GM19324 (cell line): ENCODE results near the gene GGTA1.
"Not testable (repeated sequence)": the region's sequence is repeated elsewhere in the genome, so short reads cannot be mapped to it uniquely, and the experiment has no call there.

ENCODE experiments used
- ATAC-seq: cut with Tn5 transposase; IDR thresholded peaks from one replicate; pipeline ENCODE4 v1.9.1; 2021; ENCODE audit warnings: mild to moderate bottlenecking, moderate library complexity; ENCODE audit not compliant: unreplicated experiment, low FRiP score

The GGTA1 gene

GRCh38 chr9:121463026-121463807, 36.4 kb downstream of the GGTA1 start:
- no peak for ATAC-seq

GRCh38 chr9:121459513-121459912, 40.1 kb downstream of the GGTA1 start:
- no peak for ATAC-seq

- ATAC-seq = not testable (repeated sequence)
Measured at GRCh38 chr9:121458449-121458848, 41.2 kb downstream of the GGTA1 start.

GRCh38 chr9:121455527-121456239, 44.0 kb downstream of the GGTA1 start:
- ATAC-seq = no peak

GRCh38 chr9:121454972-121455371, 44.7 kb downstream of the GGTA1 start:
- ATAC-seq = no peak

- no peak for ATAC-seq
Measured at GRCh38 chr9:121453232-121453892, 46.3 kb downstream of the GGTA1 start.

GRCh38 chr9:121452085-121452484, 47.6 kb downstream of the GGTA1 start:
- ATAC-seq = no peak

GRCh38 chr9:121451586-121451985, 48.1 kb downstream of the GGTA1 start:
- ATAC-seq = no peak

GRCh38 chr9:121450241-121450640, 49.4 kb downstream of the GGTA1 start:
- no peak for ATAC-seq

- no peak for ATAC-seq
Measured at GRCh38 chr9:121449786-121450185, 49.9 kb downstream of the GGTA1 start.

GRCh38 chr9:121447321-121447834, 52.3 kb downstream of the GGTA1 start:
- no peak for ATAC-seq

GRCh38 chr9:121445986-121446385, 53.7 kb downstream of the GGTA1 start:
- no peak for ATAC-seq

- ATAC-seq = no peak
Measured at GRCh38 chr9:121443981-121444380, 55.7 kb downstream of the GGTA1 start.

GRCh38 chr9:121441165-121441564, 58.5 kb downstream of the GGTA1 start:
- ATAC-seq = no peak

GRCh38 chr9:121439711-121440664, 59.7 kb downstream of the GGTA1 start:
- no peak for ATAC-seq

GRCh38 chr9:121439016-121439415, 60.6 kb downstream of the GGTA1 start:
- no peak for ATAC-seq

GRCh38 chr9:121437891-121438290, 61.8 kb downstream of the GGTA1 start:
- ATAC-seq = no peak

GRCh38 chr9:121437046-121437445, 62.6 kb downstream of the GGTA1 start:
- not testable (repeated sequence) for ATAC-seq

GRCh38 chr9:121434969-121435368, 64.7 kb downstream of the GGTA1 start:
- ATAC-seq = no peak

GRCh38 chr9:121427899-121428298, 71.7 kb downstream of the GGTA1 start:
- no peak for ATAC-seq
